Measurements from ENCODE around the gene COL25A1. TPM values are rescaled to one million over a fixed set of nuclear protein-coding genes. Genes with fewer than 3 reads are reported as not detected.

The COL25A1 gene
- total RNA-seq, 2 experiments from 2014 or later: not detected

GRCh38 chr4:109275066-109275745 lies 27.3 kb downstream of the COL25A1 start:
- no peak for DNase-seq
- no peaks in the 10 kb centered on the region for H3K27me3 Mint-ChIP-seq
- no peak overlapping the region for H3K4me3 Mint-ChIP-seq
- peaks cover 18% of the 10 kb centered on the region for H3K4me1 Mint-ChIP-seq
- no peaks in the 10 kb centered on the region for H3K36me3 Mint-ChIP-seq (ENCODE audit: low read depth)
- no peak overlapping the region for H3K27ac Mint-ChIP-seq
- ChIA-PET POLR2A (no interaction called here), CTCF (no interaction called here)
- H3K9me3 Mint-ChIP-seq: no peaks in the 10 kb centered on the region

DNA sequence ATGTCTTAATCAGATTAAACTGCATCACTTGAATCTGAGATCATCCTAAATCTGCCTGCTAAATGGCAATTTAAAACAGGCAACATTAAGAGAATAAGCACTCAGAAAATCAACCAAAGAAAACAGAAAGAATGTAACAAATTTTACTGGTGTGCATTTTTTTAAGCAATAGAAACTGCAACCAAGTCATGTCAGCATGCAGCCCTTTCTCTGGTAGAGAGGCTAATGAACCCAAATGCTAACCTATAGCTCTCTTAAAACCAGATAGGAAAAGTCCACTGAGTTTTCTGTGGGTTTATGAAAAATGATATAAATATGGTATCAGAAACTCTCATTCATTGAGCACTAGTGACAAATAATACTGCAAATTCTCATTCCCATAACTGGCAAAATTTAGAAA lies 35.6 kb downstream of the COL25A1 start:
- ChIA-PET POLR2A (no interaction called here), CTCF (no interaction called here)
- DNase-seq: no peak
- Mint-ChIP-seq H3K27ac (no peak overlapping the region), H3K4me1 (no peaks in the 10 kb centered on the region), H3K36me3 (ENCODE audit: low read depth) (no peaks in the 10 kb centered on the region), H3K27me3 (peaks cover 7% of the 10 kb centered on the region), H3K4me3 (no peak overlapping the region), H3K9me3 (no peaks in the 10 kb centered on the region)

DNA sequence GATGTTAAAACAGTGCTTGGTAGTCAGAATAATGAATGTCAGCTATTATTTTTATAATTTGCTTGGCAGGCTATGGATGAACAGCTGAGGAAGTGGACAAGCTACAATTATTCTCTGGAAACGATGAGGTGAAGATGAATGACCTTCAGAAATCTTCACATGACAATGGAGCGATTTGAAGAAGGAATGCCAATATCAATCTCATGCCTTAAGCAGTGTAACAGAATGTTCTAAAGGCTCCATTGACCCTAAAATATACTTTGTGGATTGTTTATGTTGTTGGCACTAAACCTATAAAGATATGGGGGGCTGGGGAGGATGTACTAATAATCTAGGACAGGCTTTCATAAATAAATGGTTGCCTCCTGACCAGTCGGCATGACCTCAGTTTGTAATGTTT lies 36.2 kb downstream of the COL25A1 start:
- POLR2A ChIA-PET: no interaction called here

GRCh38 chr4:109263721-109264120 lies 38.7 kb downstream of the COL25A1 start:
- ChIA-PET POLR2A (no interaction called here), CTCF (interaction anchor here (0.6 kb wide), 1 partner anchor 169 kb away, joined by 3 read pairs; no protein-coding TSS in a partner anchor)
- Mint-ChIP-seq H3K27ac (no peak overlapping the region), H3K36me3 (ENCODE audit: low read depth) (no peaks in the 10 kb centered on the region), H3K9me3 (no peaks in the 10 kb centered on the region), H3K4me3 (no peak overlapping the region), H3K27me3 (peaks cover 7% of the 10 kb centered on the region), H3K4me1 (no peaks in the 10 kb centered on the region)
- no peak for DNase-seq

More for the DNA sequence above, 36.2 kb downstream of the COL25A1 start:
- Mint-ChIP-seq H3K9me3 (no peaks in the 10 kb centered on the region), H3K27me3 (peaks cover 7% of the 10 kb centered on the region), H3K4me3 (no peak overlapping the region), H3K4me1 (no peaks in the 10 kb centered on the region), H3K27ac (no peak overlapping the region), H3K36me3 (ENCODE audit: low read depth) (no peaks in the 10 kb centered on the region)
- CTCF ChIA-PET: no interaction called here
- DNase-seq: no peak

- H3K9me3 Mint-ChIP-seq: no peaks in the 10 kb centered on the region
- ChIA-PET CTCF (no interaction called here), POLR2A (no interaction called here)
- DNase-seq: no peak
- no peaks in the 10 kb centered on the region for H3K4me1 Mint-ChIP-seq
- no peaks in the 10 kb centered on the region for H3K36me3 Mint-ChIP-seq (ENCODE audit: low read depth)
- H3K27me3 Mint-ChIP-seq: peaks cover 11% of the 10 kb centered on the region
- H3K27ac Mint-ChIP-seq: no peak overlapping the region
- H3K4me3 Mint-ChIP-seq: no peak overlapping the region
These were observed 45.6 kb downstream of the COL25A1 start for GRCh38 chr4:109256818-109257217.

DNA sequence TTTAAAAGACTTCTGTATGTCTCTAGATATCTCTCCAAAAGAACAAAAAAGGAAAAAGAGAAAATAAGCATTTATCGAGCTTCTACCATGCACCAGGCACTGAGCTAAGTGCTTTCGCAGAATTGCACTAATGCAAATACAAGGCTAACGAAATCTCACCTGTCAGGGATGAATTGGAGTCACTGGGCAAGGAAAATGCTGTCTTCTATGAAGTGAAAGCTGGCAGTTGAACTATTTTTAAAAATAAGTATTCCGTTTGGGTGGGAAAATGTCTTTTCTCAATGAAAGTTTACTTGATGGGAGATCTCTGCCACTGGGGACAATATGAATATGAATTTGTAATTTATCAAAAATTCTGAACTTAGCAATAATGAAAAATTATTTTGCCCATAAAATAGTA lies 47.6 kb downstream of the COL25A1 start:
- no peak overlapping the region for H3K4me3 Mint-ChIP-seq
- no peaks in the 10 kb centered on the region for H3K4me1 Mint-ChIP-seq
- CTCF ChIA-PET: no interaction called here
- peaks cover 11% of the 10 kb centered on the region for H3K27me3 Mint-ChIP-seq
- H3K36me3 Mint-ChIP-seq (ENCODE audit: low read depth): no peaks in the 10 kb centered on the region
- POLR2A ChIA-PET: no interaction called here
- no peaks in the 10 kb centered on the region for H3K9me3 Mint-ChIP-seq
- no peak for DNase-seq
- H3K27ac Mint-ChIP-seq: no peak overlapping the region

GRCh38 chr4:109251396-109251795 lies 51.1 kb downstream of the COL25A1 start:
- Mint-ChIP-seq H3K4me1 (no peaks in the 10 kb centered on the region), H3K27me3 (peaks cover 3% of the 10 kb centered on the region), H3K27ac (no peak overlapping the region), H3K9me3 (no peaks in the 10 kb centered on the region), H3K4me3 (no peak overlapping the region), H3K36me3 (ENCODE audit: low read depth) (no peaks in the 10 kb centered on the region)
- POLR2A ChIA-PET: no interaction called here
- CTCF ChIA-PET: no interaction called here
- DNase-seq: no peak

DNA sequence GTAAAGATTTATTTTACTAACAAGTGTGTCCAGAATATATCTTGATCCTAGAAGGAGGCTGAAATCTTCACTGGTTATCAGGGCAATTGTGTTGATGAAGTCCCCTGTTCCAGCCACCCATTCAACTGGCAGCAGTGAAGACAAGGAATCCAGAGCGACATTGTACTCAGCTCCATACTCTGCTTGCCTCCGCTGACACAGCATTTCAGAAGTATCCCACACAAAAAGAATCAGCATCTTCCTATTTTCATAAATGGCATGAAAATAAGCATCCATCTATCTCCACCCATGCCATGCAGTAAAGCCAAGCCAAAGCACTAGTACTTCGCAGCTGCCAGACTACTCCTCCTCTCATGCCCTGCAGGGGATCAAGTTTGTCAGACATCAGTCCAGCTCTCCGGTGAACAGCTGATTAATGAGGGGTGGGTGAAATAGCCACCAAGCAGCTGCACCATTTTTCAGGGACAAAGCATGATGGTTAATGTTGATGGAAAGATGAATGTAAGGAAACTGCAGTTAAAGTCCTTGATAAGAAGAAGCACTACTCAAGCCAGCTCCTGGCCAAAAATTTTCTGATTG lies 54.0 kb downstream of the COL25A1 start:
- no peak overlapping the region for H3K27ac Mint-ChIP-seq
- H3K9me3 Mint-ChIP-seq: no peaks in the 10 kb centered on the region
- H3K4me3 Mint-ChIP-seq: no peak overlapping the region
- no peaks in the 10 kb centered on the region for H3K27me3 Mint-ChIP-seq
- POLR2A ChIA-PET: no interaction called here
- no peak for DNase-seq
- no peaks in the 10 kb centered on the region for H3K4me1 Mint-ChIP-seq
- CTCF ChIA-PET: no interaction called here
- H3K36me3 Mint-ChIP-seq (ENCODE audit: low read depth): no peaks in the 10 kb centered on the region

- POLR2A ChIA-PET: no interaction called here
- Mint-ChIP-seq H3K27ac (no peak overlapping the region), H3K27me3 (peaks cover 2% of the 10 kb centered on the region), H3K36me3 (ENCODE audit: low read depth) (no peaks in the 10 kb centered on the region), H3K4me3 (no peak overlapping the region), H3K9me3 (no peaks in the 10 kb centered on the region), H3K4me1 (no peaks in the 10 kb centered on the region)
- CTCF ChIA-PET: no interaction called here
- no peak for DNase-seq
These were observed 58.6 kb downstream of the COL25A1 start for GRCh38 chr4:109243871-109244270.

DNA sequence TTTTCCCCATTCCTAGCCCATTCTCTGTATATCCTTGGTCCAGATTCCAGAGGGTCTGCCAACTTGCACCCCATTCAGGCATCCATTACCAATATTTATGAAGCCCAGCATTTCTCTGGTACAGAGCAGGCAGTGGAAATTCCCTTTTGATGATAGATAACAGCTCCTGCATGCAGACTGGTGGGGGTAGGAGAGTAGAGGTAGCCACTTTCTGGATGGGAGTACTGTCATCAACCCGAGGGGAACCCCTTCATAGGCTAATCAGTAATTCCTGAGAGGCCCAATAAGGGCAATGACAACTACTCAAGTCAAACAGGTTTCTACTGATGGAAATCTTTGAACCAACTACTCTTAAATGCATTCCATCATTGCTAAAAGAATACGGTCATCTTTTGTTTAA lies 63.7 kb downstream of the COL25A1 start:
- no peak overlapping the region for H3K4me3 Mint-ChIP-seq

DNA sequence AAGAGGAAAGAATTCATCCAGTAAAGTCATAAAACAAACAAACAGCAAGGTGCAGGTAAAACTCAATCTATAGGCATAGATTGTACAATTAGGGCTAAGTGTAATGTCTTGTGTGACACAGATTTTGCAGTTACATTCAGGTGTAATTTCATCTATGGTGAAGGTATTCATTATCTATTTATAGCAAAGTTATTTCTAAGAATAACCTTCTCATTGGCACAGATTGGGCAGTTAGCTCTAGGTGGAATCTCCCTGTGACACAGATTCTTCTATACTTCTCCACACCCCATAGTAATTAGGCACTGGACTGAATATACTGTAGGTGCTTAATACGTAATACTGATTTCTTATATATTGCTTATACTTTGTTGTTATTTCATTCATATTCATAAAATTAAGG lies 66.8 kb downstream of the COL25A1 start:
- ChIA-PET POLR2A (no interaction called here), CTCF (no interaction called here)
- no peaks in the 10 kb centered on the region for H3K9me3 Mint-ChIP-seq
- no peak overlapping the region for H3K27ac Mint-ChIP-seq
- H3K27me3 Mint-ChIP-seq: peaks cover 12% of the 10 kb centered on the region
- no peaks in the 10 kb centered on the region for H3K4me1 Mint-ChIP-seq
- H3K36me3 Mint-ChIP-seq (ENCODE audit: low read depth): no peaks in the 10 kb centered on the region
- no peak for DNase-seq
- H3K4me3 Mint-ChIP-seq: no peak overlapping the region

More for the DNA sequence above, 63.7 kb downstream of the COL25A1 start:
- Mint-ChIP-seq H3K27ac (no peak overlapping the region), H3K27me3 (peaks cover 12% of the 10 kb centered on the region), H3K36me3 (ENCODE audit: low read depth) (no peaks in the 10 kb centered on the region), H3K4me1 (no peaks in the 10 kb centered on the region), H3K9me3 (no peaks in the 10 kb centered on the region)
- CTCF ChIA-PET: interaction anchor here (0.9 kb wide), 1 partner anchor 405 kb away, joined by 3 read pairs; no protein-coding TSS in a partner anchor
- no peak for DNase-seq
- POLR2A ChIA-PET: no interaction called here

GRCh38 chr4:109234596-109234995 lies 67.9 kb downstream of the COL25A1 start:
- Mint-ChIP-seq H3K27me3 (peaks cover 12% of the 10 kb centered on the region), H3K4me3 (no peak overlapping the region), H3K4me1 (no peaks in the 10 kb centered on the region), H3K27ac (no peak overlapping the region), H3K36me3 (ENCODE audit: low read depth) (no peaks in the 10 kb centered on the region), H3K9me3 (no peaks in the 10 kb centered on the region)
- no peak for DNase-seq
- ChIA-PET POLR2A (interaction anchor here (0.6 kb wide), 1 partner anchor 27 kb away, joined by 5 read pairs; no protein-coding TSS in a partner anchor), CTCF (no interaction called here)

- ChIA-PET POLR2A (no interaction called here), CTCF (no interaction called here)
- no peaks in the 10 kb centered on the region for H3K9me3 Mint-ChIP-seq
- no peak for DNase-seq
- H3K4me1 Mint-ChIP-seq: no peaks in the 10 kb centered on the region
- H3K27ac Mint-ChIP-seq: no peak overlapping the region
- peaks cover 13% of the 10 kb centered on the region for H3K27me3 Mint-ChIP-seq
- no peak overlapping the region for H3K4me3 Mint-ChIP-seq
- H3K36me3 Mint-ChIP-seq (ENCODE audit: low read depth): no peaks in the 10 kb centered on the region
These were observed 68.9 kb downstream of the COL25A1 start for GRCh38 chr4:109233570-109233969.

GRCh38 chr4:109232681-109233080 lies 69.8 kb downstream of the COL25A1 start:
- H3K36me3 Mint-ChIP-seq (ENCODE audit: low read depth): no peaks in the 10 kb centered on the region
- no peak overlapping the region for H3K4me3 Mint-ChIP-seq
- no peaks in the 10 kb centered on the region for H3K9me3 Mint-ChIP-seq
- H3K4me1 Mint-ChIP-seq: no peaks in the 10 kb centered on the region
- ChIA-PET POLR2A (no interaction called here), CTCF (no interaction called here)
- no peak overlapping the region for H3K27ac Mint-ChIP-seq
- no peak for DNase-seq
- peaks cover 13% of the 10 kb centered on the region for H3K27me3 Mint-ChIP-seq
